Omental fat pad (tissue), 4 donors: ENCODE measurements around the gene RHOG. TPM values are rescaled to one million over a fixed set of nuclear protein-coding genes. Genes with fewer than 3 reads are reported as not detected.
"Not testable (repeated sequence)": the region's sequence is repeated elsewhere in the genome, so short reads cannot be mapped to it uniquely, and the experiment has no call there.

ENCODE experiments used
- ATAC-seq: fragments of 150-250 bp; one replicate; pipeline ENCODE4 v1.9.1; 2016; ENCODE audit warnings: mild to moderate bottlenecking, moderate library complexity; ENCODE audit not compliant: low FRiP score
- DNase-seq: peaks from one replicate; pipeline ENCODE4 v3.0.0-alpha.2; 2019; ENCODE audit warnings: low spot score
- total RNA-seq, 4 donors: library from RNA; depleted of rRNA; stranded (reverse); fragments of >200 nt; gene quantifications; one replicate each; pipeline ENCODE4 v1.1.0, GENCODE V29; 2016
- TF ChIP-seq, protein P1 (sequence below), 3 donors: fragments of 450-650 bp; IDR thresholded peaks; one replicate each; pipeline ENCODE4 v1.5.1; 2016 to 2017; ENCODE audit warnings: antibody characterized with exemption in 3 of 3, mild to moderate bottlenecking in 3 of 3, moderate library complexity in 2 of 3

Gene RHOG
- total RNA-seq, 4 donors from 2014 or later = 53.2 to 90.3 (median 67.8) TPM

DNA sequence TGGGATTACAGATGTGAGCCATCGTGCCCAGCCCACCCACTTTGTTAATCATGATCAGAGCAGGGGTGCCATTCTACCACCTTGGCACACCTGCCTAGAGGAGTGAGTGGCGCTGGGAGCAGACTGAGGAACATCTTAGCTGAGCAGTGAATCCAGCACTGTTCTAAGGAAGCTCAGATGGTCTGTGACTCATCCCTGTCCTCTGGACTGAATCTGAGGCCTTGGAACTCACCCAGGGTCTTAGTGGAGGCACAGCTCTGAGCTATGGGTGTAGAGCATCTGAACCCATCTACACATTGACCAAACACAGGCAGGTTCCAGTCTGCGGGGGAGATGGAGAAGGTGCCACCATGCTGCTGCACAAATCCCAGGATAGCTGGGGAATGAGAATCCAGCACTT, 17.5 kb downstream of the RHOG start:
- no peak for ATAC-seq
- DNase-seq = no peak
- TF ChIP-seq, protein P1, sequence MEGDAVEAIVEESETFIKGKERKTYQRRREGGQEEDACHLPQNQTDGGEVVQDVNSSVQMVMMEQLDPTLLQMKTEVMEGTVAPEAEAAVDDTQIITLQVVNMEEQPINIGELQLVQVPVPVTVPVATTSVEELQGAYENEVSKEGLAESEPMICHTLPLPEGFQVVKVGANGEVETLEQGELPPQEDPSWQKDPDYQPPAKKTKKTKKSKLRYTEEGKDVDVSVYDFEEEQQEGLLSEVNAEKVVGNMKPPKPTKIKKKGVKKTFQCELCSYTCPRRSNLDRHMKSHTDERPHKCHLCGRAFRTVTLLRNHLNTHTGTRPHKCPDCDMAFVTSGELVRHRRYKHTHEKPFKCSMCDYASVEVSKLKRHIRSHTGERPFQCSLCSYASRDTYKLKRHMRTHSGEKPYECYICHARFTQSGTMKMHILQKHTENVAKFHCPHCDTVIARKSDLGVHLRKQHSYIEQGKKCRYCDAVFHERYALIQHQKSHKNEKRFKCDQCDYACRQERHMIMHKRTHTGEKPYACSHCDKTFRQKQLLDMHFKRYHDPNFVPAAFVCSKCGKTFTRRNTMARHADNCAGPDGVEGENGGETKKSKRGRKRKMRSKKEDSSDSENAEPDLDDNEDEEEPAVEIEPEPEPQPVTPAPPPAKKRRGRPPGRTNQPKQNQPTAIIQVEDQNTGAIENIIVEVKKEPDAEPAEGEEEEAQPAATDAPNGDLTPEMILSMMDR (IDR thresholded peaks at IDR 0.05) = no peak

DNA sequence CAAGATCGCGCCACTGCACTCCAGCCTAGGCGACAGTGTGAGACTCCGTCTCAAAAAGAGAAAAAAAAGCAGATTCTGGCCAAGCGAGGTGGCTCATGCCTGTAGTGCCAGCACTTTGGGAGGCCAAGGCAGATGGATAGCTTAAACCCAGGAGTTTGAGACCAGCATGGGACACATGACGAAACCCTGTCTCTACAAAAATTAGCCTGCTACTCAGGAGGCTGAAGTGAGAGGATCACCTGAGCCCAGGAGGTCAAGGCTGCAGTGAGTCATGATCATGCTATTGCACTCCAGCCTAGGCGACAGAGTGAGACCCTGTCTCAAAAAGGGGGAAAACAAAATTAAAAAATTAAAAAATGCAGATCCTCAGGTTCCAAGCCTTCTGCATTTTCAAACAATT, 18.4 kb downstream of the RHOG start:
- TF ChIP-seq, protein P1 (IDR thresholded peaks at IDR 0.05) = no peak
- no peak for ATAC-seq
- no peak for DNase-seq

DNA sequence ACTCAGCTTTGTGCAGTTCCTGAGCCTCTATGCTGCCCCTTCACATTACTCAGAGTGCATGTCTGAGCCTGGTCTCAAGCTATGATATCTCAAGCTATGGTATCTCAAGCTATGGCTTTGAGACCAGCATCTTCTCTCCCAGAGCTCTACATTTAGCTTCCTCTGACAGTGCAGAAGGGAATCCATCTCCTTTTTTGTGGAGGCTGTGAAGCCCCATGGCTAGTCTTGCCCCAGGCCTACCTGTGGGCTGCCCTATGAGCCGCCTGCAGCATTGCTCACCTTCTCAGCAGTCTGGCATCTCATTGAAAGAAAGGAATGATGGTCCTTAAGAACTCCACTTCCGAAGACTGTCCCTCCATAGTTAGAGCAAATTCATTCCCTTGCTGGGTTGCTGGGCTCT, 19.8 kb downstream of the RHOG start:
- no peak for ATAC-seq
- TF ChIP-seq, protein P1 (IDR thresholded peaks at IDR 0.05) = no peak
- no peak for DNase-seq

DNA sequence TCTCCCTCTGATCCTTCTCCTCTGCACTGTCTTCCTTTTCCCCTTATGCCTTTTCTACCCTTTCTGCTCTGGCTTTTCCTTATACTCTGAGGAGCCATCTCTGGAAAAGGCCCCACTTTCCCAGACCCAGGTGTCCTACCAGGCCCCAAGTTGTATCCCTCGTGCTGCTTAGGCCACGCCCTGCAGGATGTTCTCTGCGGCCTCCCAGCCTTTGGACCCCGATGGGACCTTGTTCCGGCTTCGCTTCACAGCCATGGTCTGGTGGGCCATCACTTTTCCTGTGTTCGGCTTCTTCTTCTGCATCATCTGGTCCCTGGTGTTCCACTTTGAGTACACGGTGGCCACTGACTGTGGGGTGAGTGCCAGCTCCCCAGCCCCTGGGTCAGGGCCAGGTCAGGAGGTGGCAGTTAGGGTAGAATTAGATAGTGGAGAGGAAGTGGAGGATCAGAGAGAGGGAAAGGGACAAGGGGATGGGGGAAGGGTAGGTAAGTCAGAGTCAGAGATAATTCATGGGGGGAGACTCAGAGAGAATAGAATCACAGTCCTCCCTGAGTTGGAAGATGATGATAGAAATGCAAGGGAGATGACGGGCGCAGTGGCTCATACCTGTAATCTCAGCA, 23.5 kb downstream of the RHOG start:
- TF ChIP-seq, protein P1 (IDR thresholded peaks at IDR 0.05) = no peak
- ATAC-seq (no peak), DNase-seq (no peak)

DNA sequence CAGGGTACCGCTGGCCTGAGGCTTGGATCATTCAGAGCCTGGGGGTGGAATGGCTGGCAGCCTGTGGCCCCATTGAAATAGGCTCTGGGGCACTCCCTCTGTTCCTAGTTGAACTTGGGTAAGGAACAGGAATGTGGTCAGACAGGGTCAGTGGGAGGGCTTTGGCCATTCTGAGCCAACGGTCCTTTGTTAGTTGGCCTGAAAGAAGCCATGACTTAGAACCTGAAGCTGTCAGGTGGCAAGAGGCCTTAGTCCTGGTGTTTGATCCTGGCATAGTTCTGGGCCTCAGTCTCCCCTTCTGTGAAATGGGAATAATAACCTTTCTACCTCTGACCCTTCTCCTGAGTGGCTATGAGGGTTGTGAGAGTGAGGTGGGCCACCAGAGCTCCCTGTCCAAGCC, 24.1 kb downstream of the RHOG start:
- no peak for ATAC-seq

DNA sequence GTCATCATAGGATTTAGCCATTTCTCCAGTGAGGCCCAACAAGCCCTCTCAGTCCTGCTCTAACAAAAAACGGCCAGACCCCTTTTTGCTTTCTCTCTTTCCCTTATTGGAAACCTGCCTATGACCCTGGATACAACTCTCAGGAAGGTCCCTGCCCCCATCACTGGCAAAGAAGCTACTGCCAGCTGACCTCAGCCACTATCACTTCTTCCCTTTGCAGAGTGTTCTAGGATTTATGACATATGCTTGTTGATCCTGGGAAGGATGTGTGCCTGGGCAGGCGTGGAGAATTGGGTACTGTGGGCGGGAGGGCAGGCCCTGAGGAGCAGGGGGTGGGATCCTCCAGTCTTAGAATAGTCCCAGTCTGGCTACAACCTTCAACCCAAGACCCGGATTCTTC, 24.9 kb downstream of the RHOG start:
- DNase-seq (no peak), ATAC-seq (no peak)
- TF ChIP-seq, protein P1 (IDR thresholded peaks at IDR 0.05) = no peak

More for the DNA sequence above, 24.1 kb downstream of the RHOG start:
- no peak for DNase-seq
- TF ChIP-seq, protein P1 (IDR thresholded peaks at IDR 0.05) = no peak

DNA sequence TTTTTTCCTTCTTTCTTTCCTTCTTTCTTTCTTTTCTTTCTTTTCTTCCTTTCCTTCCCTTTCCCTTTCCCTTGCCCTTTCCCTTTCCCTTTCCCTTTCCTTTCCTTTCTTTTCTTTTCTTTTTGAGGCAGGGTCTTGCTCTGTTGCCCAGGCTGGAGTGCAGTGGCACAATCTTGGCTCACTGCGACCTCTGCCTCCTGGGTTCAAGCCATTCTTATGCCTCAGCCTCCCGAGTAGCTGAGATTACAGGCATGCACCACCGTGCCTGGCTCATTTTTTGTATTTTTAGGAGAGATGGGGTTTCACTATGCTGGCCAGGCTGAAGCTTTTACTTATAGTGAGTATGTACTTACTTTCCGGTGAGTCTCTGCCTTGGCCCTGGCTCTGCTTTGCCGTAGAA, 25.9 kb downstream of the RHOG start:
- DNase-seq, ATAC-seq: not testable (repeated sequence)
